K562 (cell line): ENCODE measurements around the gene DAPK3. TPM values are rescaled to one million over a fixed set of nuclear protein-coding genes. Genes with fewer than 3 reads are reported as not detected.

Experiments used
- BCOR ChIP-seq: fragments of 450-650 bp; IDR thresholded peaks from 2 replicates; pipeline ENCODE4 v1.6.1; 2016
- BRCA1 ChIP-seq, 2 experiments: fragments of 450-650 bp in 1 of 2; sonication (generic) in 1 of 2; formaldehyde crosslinking in 1 of 2; IDR thresholded peaks; 2 replicates each; pipeline versions ENCODE4 v1.5.0 to v1.6.1; 2017 to 2020; ENCODE audit warnings: mild to moderate bottlenecking in 1 of 2, missing genetic modification reagents in 1 of 2
- EWSR1 ChIP-seq: fragments of 450-650 bp; IDR thresholded peaks from 2 replicates; pipeline ENCODE4 v1.6.1; 2018; ENCODE audit warnings: borderline replicate concordance, mild to moderate bottlenecking, low read depth, moderate library complexity; ENCODE audit not compliant: partially characterized antibody
- FOXA3 ChIP-seq, 2 experiments: fragments of 450-650 bp in 1 of 2; sonication (generic) in 1 of 2; formaldehyde crosslinking; IDR thresholded peaks in 1 of 2; conservative IDR thresholded peaks in 1 of 2; 2 replicates each; pipeline versions ENCODE4 v1.4.0 to v1.8.0; 2020 to 2022; ENCODE audit warnings: mild to moderate bottlenecking in 2 of 2, missing genetic modification reagents in 1 of 2
- FOXJ2 ChIP-seq: fragments of 200-800 bp; sonication (Bioruptor generic); IDR thresholded peaks from 2 replicates; pipeline ENCODE4 v1.6.1; 2016; ENCODE audit warnings: missing genetic modification characterization, missing compliant biosample characterization
- FOXK1 ChIP-seq: sonication (generic); formaldehyde crosslinking; IDR thresholded peaks from 2 replicates; pipeline ENCODE4 v1.8.0; 2022; ENCODE audit warnings: missing genetic modification reagents, mild to moderate bottlenecking, borderline replicate concordance
- FOXK2 ChIP-seq, 2 experiments: fragments of 450-650 bp; IDR thresholded peaks in 1 of 2; conservative IDR thresholded peaks in 1 of 2; 2 replicates each; pipeline ENCODE4 v1.6.1; 2016; ENCODE audit warnings: low read depth in 2 of 2, mild to moderate bottlenecking in 1 of 2
- IFI16 ChIP-seq: fragments of 250-450 bp; sonication (Bioruptor Pico); IDR thresholded peaks from 2 replicates; pipeline ENCODE4 v2.1.2; 2022; ENCODE audit warnings: mild to moderate bottlenecking, inconsistent platforms
- KHSRP ChIP-seq: fragments of 450-650 bp; IDR thresholded peaks from 2 replicates; pipeline ENCODE4 v1.6.1; 2017
- MEIS2 ChIP-seq: fragments of 450-650 bp; IDR thresholded peaks from 2 replicates; pipeline ENCODE4 v1.6.1; 2014; ENCODE audit warnings: mild to moderate bottlenecking; ENCODE audit not compliant: partially characterized antibody
- MTA1 ChIP-seq: fragments of 450-650 bp; IDR thresholded peaks from 2 replicates; pipeline ENCODE4 v1.6.1; 2017; ENCODE audit warnings: borderline replicate concordance
- MTA2 ChIP-seq: fragments of 450-650 bp; IDR thresholded peaks from 2 replicates; pipeline ENCODE4 v1.6.1; 2016; ENCODE audit warnings: low read depth
- MTA3 ChIP-seq: fragments of 450-650 bp; formaldehyde crosslinking; IDR thresholded peaks from 2 replicates; pipeline ENCODE4 v1.6.1; 2017; ENCODE audit warnings: mild to moderate bottlenecking, borderline replicate concordance
- PHTF2 ChIP-seq: fragments of 250-450 bp; sonication (Bioruptor Pico); IDR thresholded peaks from 2 replicates; pipeline ENCODE4 v1.5.0; 2021; ENCODE audit warnings: mild to moderate bottlenecking
- RBM39 ChIP-seq: fragments of 200-400 bp; formaldehyde crosslinking; optimal IDR thresholded peaks from 2 replicates; pipeline ENCODE3; 2018; ENCODE audit warnings: low read depth, low read length
- ZBTB17 ChIP-seq: fragments of 450-650 bp; formaldehyde crosslinking; IDR thresholded peaks from 2 replicates; pipeline ENCODE4 v1.4.0; 2020; ENCODE audit warnings: mild to moderate bottlenecking
- ZBTB40 ChIP-seq, 2 experiments: fragments of 450-650 bp in 1 of 2; sonication (generic) in 1 of 2; formaldehyde crosslinking in 1 of 2; IDR thresholded peaks; 2 replicates each; pipeline versions ENCODE4 v1.7.1 to v1.9.0; 2016 to 2022; ENCODE audit warnings: inconsistent platforms in 1 of 2, mild to moderate bottlenecking in 1 of 2, missing genetic modification reagents in 1 of 2
- ZKSCAN8 ChIP-seq: fragments of 200-800 bp; sonication (Bioruptor generic); IDR thresholded peaks from 2 replicates; pipeline ENCODE4 v1.6.1; 2016; ENCODE audit warnings: missing genetic modification characterization, missing compliant biosample characterization
- ZNF436 ChIP-seq: fragments of 250-450, 450-650 bp; sonication (Bioruptor Pico); formaldehyde crosslinking; IDR thresholded peaks from 2 replicates; pipeline ENCODE4 v1.7.0; 2020; ENCODE audit warnings: mild to moderate bottlenecking
- ZNF778 ChIP-seq: fragments of 450-650 bp; formaldehyde crosslinking; IDR thresholded peaks from 2 replicates; pipeline ENCODE4 v1.4.0; 2020; ENCODE audit warnings: mild to moderate bottlenecking, moderate library complexity
- polyA plus RNA-seq, 8 experiments: library from polyadenylated mRNA; depleted of rRNA in 4 of 8; stranded (reverse) in 5 of 8; unstranded in 3 of 8; fragments of >200 nt; fragmentation: Nextera tagmentation in 2 of 8; fragmentation: Illumina TruSeq in 1 of 8; extraction: Ambion mirVana in 2 of 8; extraction: Trizol in 1 of 8; gene quantifications; 2 replicates each; pipeline versions ENCODE4 v1.2.1 to v1.2.3, GENCODE V29; 2011 to 2014; ENCODE audit warnings: inconsistent platforms in 1 of 8, missing spikeins in 1 of 8
- total RNA-seq, 7 experiments: library from RNA; depleted of rRNA in 6 of 7; stranded (reverse); fragments of >200 nt in 6 of 7; fragmentation: Illumina TruSeq in 2 of 7; extraction: Trizol in 2 of 7; gene quantifications; 2 replicates each; pipeline versions ENCODE4 v1.2.1 to v1.2.3, GENCODE V29; 2011 to 2021; ENCODE audit warnings: low replicate concordance in 1 of 7

The DAPK3 gene
- total and polyA plus RNA-seq, 9 of the 15 experiments (the other 6 are each of a cell fraction or from before 2014, with no cell fraction given) = 0.14 to 63.4 (median 25.0) TPM

DNA sequence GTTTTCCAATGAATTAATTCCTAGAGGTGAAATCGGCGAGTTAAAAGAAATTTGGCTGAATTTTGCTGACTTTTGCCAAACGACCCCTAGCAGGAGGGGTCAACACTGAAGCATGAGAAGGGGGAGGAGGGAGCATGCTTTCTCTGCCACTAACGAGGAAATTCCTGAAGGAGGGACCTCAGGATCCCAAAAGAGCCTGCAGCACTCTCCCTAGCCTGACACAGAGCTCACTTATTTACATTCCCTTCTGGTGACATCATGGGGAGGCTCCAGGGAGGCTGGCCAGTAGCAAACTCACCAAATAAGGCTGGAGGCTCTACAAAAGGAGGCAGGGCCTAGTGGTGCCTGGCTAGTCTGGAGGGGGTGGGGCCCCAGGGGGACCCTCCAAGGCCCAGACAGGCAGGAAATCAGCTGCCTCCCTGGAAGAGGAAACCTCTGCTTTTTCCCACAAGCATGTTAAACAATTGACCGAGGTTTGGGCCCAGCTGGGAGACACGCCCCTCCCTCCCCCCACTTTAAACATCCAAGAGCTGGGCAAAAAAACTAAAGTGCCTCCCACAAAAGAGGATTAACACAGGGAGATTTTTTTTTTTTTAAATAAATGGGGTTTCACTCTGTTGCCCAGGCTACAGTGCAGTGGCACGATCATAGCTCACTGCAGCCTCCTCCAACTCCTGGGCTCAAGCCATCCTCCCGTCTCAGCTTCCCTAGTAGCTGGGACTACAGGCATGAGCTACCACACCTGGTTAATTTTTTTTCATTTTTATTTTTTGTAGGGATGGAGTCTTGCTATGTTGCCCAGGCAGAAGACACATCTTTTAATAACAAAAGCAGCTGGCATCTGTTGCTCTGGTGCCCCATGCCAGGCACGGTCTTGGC is 2.1 kb downstream of the DAPK3 start (continued):
- no peak for TF ChIP-seq ZBTB40 (IDR thresholded peaks at IDR 0.05)
- TF ChIP-seq ZBTB40 (CRISPR knock-in tag; IDR thresholded peaks at IDR 0.05) = no peak
- no peak for TF ChIP-seq MEIS2
- no peak for TF ChIP-seq MTA2
- no peak for TF ChIP-seq MTA1
- TF ChIP-seq PHTF2 (CRISPR knock-in tag) = no peak
- TF ChIP-seq RBM39 = no peak
- no peak for TF ChIP-seq KHSRP
- TF ChIP-seq ZNF778 (CRISPR knock-in tag) = no peak
- 0 out of 2 replicates have a peak, but pooled peaks have one; percentile 22 for TF ChIP-seq ZNF436 (CRISPR knock-in tag)
- TF ChIP-seq MTA3 = no peak
- peak; percentile 88 to 91 for TF ChIP-seq FOXK2 (conservative IDR thresholded peaks at IDR 0.05 in 1 of 2, IDR thresholded peaks at IDR 0.05 in 1 of 2; ENCODE audit: low read depth in 2 of 2)
- TF ChIP-seq ZBTB17 (CRISPR knock-in tag) = no peak
- no peak for TF ChIP-seq BRCA1 (IDR thresholded peaks at IDR 0.05)
- TF ChIP-seq BRCA1 (CRISPR knock-in tag; IDR thresholded peaks at IDR 0.05) = no peak
- TF ChIP-seq FOXK1 = peak; percentile 55; the same call in 1 of the 2 replicates
- TF ChIP-seq EWSR1 = no peak
- no peak for TF ChIP-seq FOXJ2 (tag)
- peak; percentile 42 to 89; a peak in 3 of 4 replicates for TF ChIP-seq FOXA3 (CRISPR knock-in tag; conservative IDR thresholded peaks at IDR 0.05 in 1 of 2, IDR thresholded peaks at IDR 0.05 in 1 of 2)
- no peak for TF ChIP-seq IFI16 (CRISPR knock-in tag)
- TF ChIP-seq BCOR = no peak
- TF ChIP-seq ZKSCAN8 (CRISPR knock-in tag) = 0 out of 2 replicates have a peak, but pooled peaks have one; percentile 47
